H4 (cell line): ENCODE results near the gene PCDHA7. TPM values are rescaled to one million over a fixed set of nuclear protein-coding genes. Genes with fewer than 3 reads are reported as not detected.
"Not testable (repeated sequence)": the region's sequence is repeated elsewhere in the genome, so short reads cannot be mapped to it uniquely, and the experiment has no call there.

Experiments used
- DNase-seq: peaks from one replicate; pipeline ENCODE4 v3.0.0-alpha.2; 2015; ENCODE audit warnings: low spot score
- total RNA-seq: library from RNA; depleted of rRNA; stranded (reverse); fragments of >200 nt; shearing (Covaris generic); gene quantifications from 2 replicates; pipeline ENCODE4 v1.2.3, GENCODE V29; 2014; rRNA removed

PCDHA7 gene
- 0.04 and 0.06 TPM in 2 replicates for total RNA-seq

- DNase-seq: no peak
These were observed at the start of gene PCDHA7 for GRCh38 chr5:140833993-140834392. PCDHA7 (plus strand) TSS chr5:140834269; CDS start chr5:140834384, 115 bp downstream.

GRCh38 chr5:140785905-140786686, 48.0 kb upstream of the PCDHA7 start, which contains the start of gene PCDHA1:
PCDHA1 (plus strand) TSS chr5:140786140.
- DNase-seq: no peak

- not testable (repeated sequence) for DNase-seq
These were observed 46.6 kb upstream of the PCDHA7 start for GRCh38 chr5:140787422-140787821.

- not testable (repeated sequence) for DNase-seq
These were observed 46.1 kb upstream of the PCDHA7 start for GRCh38 chr5:140787849-140788504.

- no peak for DNase-seq
These were observed 43.0 kb upstream of the PCDHA7 start for GRCh38 chr5:140791089-140791488.

- peak; percentile 48 for DNase-seq
These were observed 39.3 kb upstream of the PCDHA7 start, which contains the start of gene PCDHA2 for GRCh38 chr5:140794595-140795258. PCDHA2 (plus strand) TSS chr5:140794852.

- peak; percentile 29 for DNase-seq
These were observed 38.8 kb upstream of the PCDHA7 start for GRCh38 chr5:140795259-140795641.

- DNase-seq: not testable (repeated sequence)
These were observed 37.9 kb upstream of the PCDHA7 start for GRCh38 chr5:140796072-140796717.

- no peak for DNase-seq
These were observed 37.4 kb upstream of the PCDHA7 start for GRCh38 chr5:140796718-140797095.

GRCh38 chr5:140800816-140801493, 33.1 kb upstream of the PCDHA7 start, which contains the start of gene PCDHA3:
PCDHA3 (plus strand) TSS chr5:140801057.
- peak; percentile 75 for DNase-seq

GRCh38 chr5:140801494-140801841, 32.6 kb upstream of the PCDHA7 start:
- DNase-seq: peak; percentile 51

GRCh38 chr5:140802381-140802780, 31.7 kb upstream of the PCDHA7 start:
- not testable (repeated sequence) for DNase-seq

- no peak for DNase-seq
These were observed 31.2 kb upstream of the PCDHA7 start for GRCh38 chr5:140802781-140803271.

GRCh38 chr5:140806834-140807775, 27.0 kb upstream of the PCDHA7 start, which contains the start of gene PCDHA4:
PCDHA4 (plus strand) TSS chr5:140807068.
- no peak for DNase-seq

GRCh38 chr5:140808241-140808888, 25.7 kb upstream of the PCDHA7 start:
- DNase-seq: not testable (repeated sequence)

- no peak for DNase-seq
These were observed 25.2 kb upstream of the PCDHA7 start for GRCh38 chr5:140808889-140809291.

- DNase-seq: no peak
These were observed 12.4 kb upstream of the PCDHA7 start, which contains the start of gene PCDHA5 for GRCh38 chr5:140821375-140822280. PCDHA5 (plus strand) TSS chr5:140821613.

GRCh38 chr5:140822281-140822629, 11.8 kb upstream of the PCDHA7 start:
- DNase-seq: no peak
